Measurements from ENCODE around the gene PPP2R5E.

DNA sequence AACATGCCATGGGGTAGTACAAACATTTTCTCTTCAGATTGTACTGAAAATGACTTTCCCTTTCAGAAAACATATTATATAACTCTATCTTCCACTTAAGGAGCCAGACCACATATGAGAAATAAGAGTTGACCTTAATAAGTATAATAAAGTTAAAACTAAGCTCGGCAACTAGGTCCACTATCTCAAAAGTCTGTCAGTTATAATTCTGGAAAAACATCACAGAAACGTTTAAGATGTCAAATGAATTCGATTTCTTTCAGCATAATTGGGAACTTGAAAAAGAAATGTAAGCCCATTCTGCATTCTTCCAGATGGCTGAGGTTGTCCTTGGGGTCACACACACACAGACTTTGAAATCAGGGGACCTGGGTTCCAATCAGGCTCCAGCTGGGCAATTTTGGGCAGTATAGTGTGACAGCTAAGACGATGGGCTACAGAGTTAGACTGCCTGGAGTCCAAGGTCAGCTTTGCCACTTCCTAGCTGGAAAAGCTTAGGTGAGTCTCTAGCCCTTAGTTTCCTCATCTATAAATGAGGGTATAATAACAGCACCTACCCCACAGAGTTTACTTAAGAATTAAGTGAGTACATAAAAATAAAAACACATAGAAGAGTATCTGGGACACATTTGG is 75.6 kb downstream of the PPP2R5E start:
- TF ChIP-seq POLR2A (IDR thresholded peaks at IDR 0.05) (no peak), POLR2AphosphoS5 (IDR thresholded peaks at IDR 0.05) (no peak)
- TF ChIP-seq, protein P1, sequence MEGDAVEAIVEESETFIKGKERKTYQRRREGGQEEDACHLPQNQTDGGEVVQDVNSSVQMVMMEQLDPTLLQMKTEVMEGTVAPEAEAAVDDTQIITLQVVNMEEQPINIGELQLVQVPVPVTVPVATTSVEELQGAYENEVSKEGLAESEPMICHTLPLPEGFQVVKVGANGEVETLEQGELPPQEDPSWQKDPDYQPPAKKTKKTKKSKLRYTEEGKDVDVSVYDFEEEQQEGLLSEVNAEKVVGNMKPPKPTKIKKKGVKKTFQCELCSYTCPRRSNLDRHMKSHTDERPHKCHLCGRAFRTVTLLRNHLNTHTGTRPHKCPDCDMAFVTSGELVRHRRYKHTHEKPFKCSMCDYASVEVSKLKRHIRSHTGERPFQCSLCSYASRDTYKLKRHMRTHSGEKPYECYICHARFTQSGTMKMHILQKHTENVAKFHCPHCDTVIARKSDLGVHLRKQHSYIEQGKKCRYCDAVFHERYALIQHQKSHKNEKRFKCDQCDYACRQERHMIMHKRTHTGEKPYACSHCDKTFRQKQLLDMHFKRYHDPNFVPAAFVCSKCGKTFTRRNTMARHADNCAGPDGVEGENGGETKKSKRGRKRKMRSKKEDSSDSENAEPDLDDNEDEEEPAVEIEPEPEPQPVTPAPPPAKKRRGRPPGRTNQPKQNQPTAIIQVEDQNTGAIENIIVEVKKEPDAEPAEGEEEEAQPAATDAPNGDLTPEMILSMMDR (IDR thresholded peaks at IDR 0.05) = no peak

Data from breast epithelium (tissue), 3 donors.